Inflammatory macrophage (primary cell): ENCODE measurements around the gene WFS1.
A peak's percentile ranks its signal among the peaks of the same experiment; 100 is the strongest.

Experiments
- DNase-seq, 2 donors: peaks; one replicate each; pipeline ENCODE4 v3.0.0-alpha.2; 2020 to 2022

WFS1 gene

GRCh38 chr4:6280365-6280996 is 10.8 kb downstream of the WFS1 start:
- DNase-seq, result no peak

GRCh38 chr4:6281436-6282313 is 12.0 kb downstream of the WFS1 start:
- DNase-seq, result peak in 1 of 2 donors; percentile 25

GRCh38 chr4:6282314-6282771 is 12.7 kb downstream of the WFS1 start:
- DNase-seq, result no peak

GRCh38 chr4:6283282-6283681 is 13.6 kb downstream of the WFS1 start:
- DNase-seq, result no peak

GRCh38 chr4:6287017-6287788 is 17.6 kb downstream of the WFS1 start:
- no peak for DNase-seq

GRCh38 chr4:6288342-6288741 is 18.7 kb downstream of the WFS1 start:
- DNase-seq, result no peak

GRCh38 chr4:6288871-6289270 is 19.2 kb downstream of the WFS1 start:
- DNase-seq, result no peak

- no peak for DNase-seq
Measured at GRCh38 chr4:6290256-6290655, 20.6 kb downstream of the WFS1 start.

GRCh38 chr4:6290769-6291547 is 21.3 kb downstream of the WFS1 start:
- DNase-seq, result no peak

- DNase-seq, result no peak
Measured at GRCh38 chr4:6291784-6292297, 22.2 kb downstream of the WFS1 start.

- DNase-seq, result no peak
Measured at GRCh38 chr4:6292376-6293096, 22.9 kb downstream of the WFS1 start.

GRCh38 chr4:6293097-6293445 is 23.4 kb downstream of the WFS1 start:
- no peak for DNase-seq

- DNase-seq, result no peak
Measured at GRCh38 chr4:6293661-6294060, 24.0 kb downstream of the WFS1 start.

GRCh38 chr4:6294705-6295421 is 25.2 kb downstream of the WFS1 start:
- no peak for DNase-seq

GRCh38 chr4:6295495-6295894 is 25.8 kb downstream of the WFS1 start:
- DNase-seq, result no peak

GRCh38 chr4:6296026-6296425 is 26.4 kb downstream of the WFS1 start:
- DNase-seq, result no peak

- no peak for DNase-seq
Measured at GRCh38 chr4:6297266-6297815, 27.7 kb downstream of the WFS1 start.

- no peak for DNase-seq
Measured at GRCh38 chr4:6298035-6298434, 28.4 kb downstream of the WFS1 start.

- no peak for DNase-seq
Measured at GRCh38 chr4:6298852-6299251, 29.2 kb downstream of the WFS1 start.

GRCh38 chr4:6299875-6300274 is 30.2 kb downstream of the WFS1 start:
- DNase-seq, result no peak

- DNase-seq, result no peak
Measured at GRCh38 chr4:6300359-6300758, 30.7 kb downstream of the WFS1 start.
